Parathyroid adenoma (tissue), 2 donors: ENCODE data around the gene KIF1A.

Experiments used
- H2AFZ ChIP-seq: fragments of 300-600 bp; sonication (generic); one replicate; pipeline ENCODE4 v1.7.0; 2017; ENCODE audit warnings: antibody characterized with exemption, mild to moderate bottlenecking
- H3K27ac ChIP-seq: fragments of 300-600 bp; sonication (generic); one replicate; pipeline ENCODE4 v1.7.0; 2017
- H3K27me3 ChIP-seq: fragments of 300-600 bp; sonication (generic); one replicate; pipeline ENCODE4 v1.7.0; 2017; ENCODE audit warnings: low read length; ENCODE audit not compliant: control insufficient read depth, insufficient read depth
- H3K36me3 ChIP-seq: fragments of 300-600 bp; sonication (generic); one replicate; pipeline ENCODE4 v1.7.0; 2017; ENCODE audit warnings: low read length; ENCODE audit not compliant: control insufficient read depth, insufficient read depth
- H3K4me1 ChIP-seq: fragments of 300-600 bp; sonication (generic); one replicate; pipeline ENCODE4 v1.7.0; 2017; ENCODE audit warnings: control low read depth
- H3K4me2 ChIP-seq: fragments of 300-600 bp; sonication (generic); one replicate; pipeline ENCODE4 v1.7.0; 2017; ENCODE audit warnings: low read length
- H3K4me3 ChIP-seq: fragments of 300-600 bp; sonication (generic); one replicate; pipeline ENCODE4 v1.7.0; 2017; ENCODE audit warnings: low read depth, low read length
- H3K79me2 ChIP-seq: fragments of 300-600 bp; sonication (generic); one replicate; pipeline ENCODE4 v1.7.0; 2017; ENCODE audit warnings: control low read depth
- H3K9ac ChIP-seq: fragments of 300-600 bp; sonication (generic); one replicate; pipeline ENCODE4 v1.7.0; 2017; ENCODE audit warnings: mild to moderate bottlenecking
- H3K9me3 ChIP-seq: fragments of 300-600 bp; sonication (generic); one replicate; pipeline ENCODE4 v1.7.0; 2017; ENCODE audit warnings: low read length; ENCODE audit not compliant: control insufficient read depth
- TF ChIP-seq, protein P1 (sequence below): fragments of 300-600 bp; sonication (generic); IDR thresholded peaks from one replicate; pipeline ENCODE4 v1.7.0; 2017; ENCODE audit warnings: antibody characterized with exemption, mild to moderate bottlenecking
- donor health status: primary hyperparathyroidism.

The KIF1A gene

GRCh38 chr2:240819858-240820606, at the start of gene KIF1A:
Gene KIF1A, minus strand, starts transcription at chr2:240820219. Its CDS starts 22,467 bp downstream, at chr2:240797752.
- Histone ChIP-seq H3K27me3 (no peaks in the 10 kb centered on the region), H3K4me3 (no peak within 1 kb of the TSS), H2AFZ (peak within 1 kb of the TSS; percentile 28)

GRCh38 chr2:240869109-240869955, 49.3 kb upstream of the KIF1A start:
- H3K36me3 ChIP-seq = no peaks in the 10 kb centered on the region
- no peak overlapping the region for H3K4me2 ChIP-seq
- no peaks in the 10 kb centered on the region for H3K9me3 ChIP-seq
- TF ChIP-seq, protein P1, sequence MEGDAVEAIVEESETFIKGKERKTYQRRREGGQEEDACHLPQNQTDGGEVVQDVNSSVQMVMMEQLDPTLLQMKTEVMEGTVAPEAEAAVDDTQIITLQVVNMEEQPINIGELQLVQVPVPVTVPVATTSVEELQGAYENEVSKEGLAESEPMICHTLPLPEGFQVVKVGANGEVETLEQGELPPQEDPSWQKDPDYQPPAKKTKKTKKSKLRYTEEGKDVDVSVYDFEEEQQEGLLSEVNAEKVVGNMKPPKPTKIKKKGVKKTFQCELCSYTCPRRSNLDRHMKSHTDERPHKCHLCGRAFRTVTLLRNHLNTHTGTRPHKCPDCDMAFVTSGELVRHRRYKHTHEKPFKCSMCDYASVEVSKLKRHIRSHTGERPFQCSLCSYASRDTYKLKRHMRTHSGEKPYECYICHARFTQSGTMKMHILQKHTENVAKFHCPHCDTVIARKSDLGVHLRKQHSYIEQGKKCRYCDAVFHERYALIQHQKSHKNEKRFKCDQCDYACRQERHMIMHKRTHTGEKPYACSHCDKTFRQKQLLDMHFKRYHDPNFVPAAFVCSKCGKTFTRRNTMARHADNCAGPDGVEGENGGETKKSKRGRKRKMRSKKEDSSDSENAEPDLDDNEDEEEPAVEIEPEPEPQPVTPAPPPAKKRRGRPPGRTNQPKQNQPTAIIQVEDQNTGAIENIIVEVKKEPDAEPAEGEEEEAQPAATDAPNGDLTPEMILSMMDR = no peak
- H3K4me3 ChIP-seq = no peak overlapping the region
- H3K4me1 ChIP-seq = no peaks in the 10 kb centered on the region
- no peaks in the 10 kb centered on the region for H3K79me2 ChIP-seq
- no peak overlapping the region for H3K9ac ChIP-seq
- no peak overlapping the region for H3K27ac ChIP-seq
- H3K27me3 ChIP-seq = no peaks in the 10 kb centered on the region
- H2AFZ ChIP-seq = no peak overlapping the region

More at GRCh38 chr2:240819858-240820606, at the start of gene KIF1A:
- no peaks in the 10 kb centered on the region for H3K79me2 ChIP-seq
- no peak within 1 kb of the TSS for H3K27ac ChIP-seq
- no peaks in the 10 kb centered on the region for H3K36me3 ChIP-seq
- no peak within 1 kb of the TSS for H3K9ac ChIP-seq
- H3K4me1 ChIP-seq = no peaks in the 10 kb centered on the region
- TF ChIP-seq, protein P1 = no peak
- H3K4me2 ChIP-seq = peak within 1 kb of the TSS; percentile 62
- no peaks in the 10 kb centered on the region for H3K9me3 ChIP-seq

DNA sequence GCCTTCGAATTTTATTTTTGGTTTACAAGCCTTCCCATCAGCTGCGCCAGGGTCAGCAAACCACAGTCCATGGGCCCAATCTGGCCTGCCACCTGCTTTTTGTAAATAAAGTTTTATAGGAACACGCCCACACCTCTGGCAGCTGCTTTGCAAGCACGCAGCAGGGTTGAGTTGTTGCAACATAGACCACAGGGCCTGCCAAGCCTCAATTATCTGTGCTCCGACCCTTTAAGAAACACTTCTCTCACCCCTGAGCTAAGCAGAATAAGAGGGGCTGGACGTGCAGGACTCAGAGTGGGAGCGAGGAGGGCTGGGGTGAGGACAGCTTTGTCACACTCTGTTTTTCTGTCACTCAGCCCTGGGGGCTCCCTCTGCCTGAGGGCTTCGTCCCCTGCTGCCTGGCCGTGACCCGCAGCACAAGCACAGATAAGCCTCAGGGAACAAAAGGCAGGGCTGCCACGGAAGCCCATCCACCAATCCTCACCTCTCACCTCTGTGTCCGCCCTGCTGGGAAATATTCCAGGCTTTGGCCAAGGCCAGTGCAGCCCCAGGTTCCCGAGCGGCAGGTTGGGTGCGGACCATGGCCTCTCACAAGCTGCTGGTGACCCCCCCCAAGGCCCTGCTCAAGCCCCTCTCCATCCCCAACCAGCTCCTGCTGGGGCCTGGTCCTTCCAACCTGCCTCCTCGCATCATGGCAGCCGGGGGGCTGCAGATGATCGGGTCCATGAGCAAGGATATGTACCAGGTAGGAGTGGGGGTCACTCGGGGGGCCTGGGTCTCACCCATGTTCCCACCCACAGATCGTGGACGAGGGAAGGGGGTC, 48.5 kb upstream of the KIF1A start, which contains the start of gene AGXT:
Gene AGXT (plus strand): TSS at position 539 of the 823 bp plus-strand sequence. CDS start 42 bp downstream, at position 581.
- H3K27ac ChIP-seq = no peak within 1 kb of the TSS
- H3K36me3 ChIP-seq = no peaks in the 10 kb centered on the region
- TF ChIP-seq, protein P1 = no peak
- no peak within 1 kb of the TSS for H3K9ac ChIP-seq
- no peak within 1 kb of the TSS for H3K4me3 ChIP-seq
- H3K9me3 ChIP-seq = no peaks in the 10 kb centered on the region
- no peaks in the 10 kb centered on the region for H3K4me1 ChIP-seq
- H3K4me2 ChIP-seq = no peak within 1 kb of the TSS
- H3K79me2 ChIP-seq = no peaks in the 10 kb centered on the region
- no peaks in the 10 kb centered on the region for H3K27me3 ChIP-seq
- no peak within 1 kb of the TSS for H2AFZ ChIP-seq

DNA sequence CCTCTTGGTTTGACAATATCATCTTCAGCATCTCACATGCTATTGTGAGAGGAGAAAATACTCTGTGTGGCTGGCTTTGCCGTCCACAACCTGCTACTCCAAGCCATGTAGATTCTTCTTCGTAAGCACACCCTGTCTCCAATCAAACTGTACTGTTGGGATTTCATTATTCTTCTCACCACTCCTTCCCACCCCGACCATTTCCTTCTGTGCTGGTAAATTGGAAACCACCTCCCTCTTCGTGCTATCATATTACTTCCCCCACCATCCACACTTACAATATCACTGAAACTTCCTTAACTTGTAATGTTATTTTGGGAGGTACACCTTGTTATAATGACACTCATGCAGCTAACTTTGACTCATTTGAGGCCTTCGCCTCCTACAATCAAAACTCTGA, 45.4 kb upstream of the KIF1A start:
- Histone ChIP-seq H3K27me3 (no peaks in the 10 kb centered on the region), H2AFZ (no peak overlapping the region), H3K27ac (no peak overlapping the region), H3K79me2 (no peaks in the 10 kb centered on the region), H3K4me1 (no peaks in the 10 kb centered on the region), H3K9ac (no peak overlapping the region), H3K4me2 (no peak overlapping the region), H3K4me3 (no peak overlapping the region), H3K36me3 (no peaks in the 10 kb centered on the region), H3K9me3 (no peaks in the 10 kb centered on the region)
- TF ChIP-seq, protein P1 = no peak
